Measurements from ENCODE around the gene RFX2. TPM values are rescaled to one million over a fixed set of nuclear protein-coding genes. Genes with fewer than 3 reads are reported as not detected.

The RFX2 gene
- total RNA-seq, 1 donor from 2014 or later, result 20.9 TPM

DNA sequence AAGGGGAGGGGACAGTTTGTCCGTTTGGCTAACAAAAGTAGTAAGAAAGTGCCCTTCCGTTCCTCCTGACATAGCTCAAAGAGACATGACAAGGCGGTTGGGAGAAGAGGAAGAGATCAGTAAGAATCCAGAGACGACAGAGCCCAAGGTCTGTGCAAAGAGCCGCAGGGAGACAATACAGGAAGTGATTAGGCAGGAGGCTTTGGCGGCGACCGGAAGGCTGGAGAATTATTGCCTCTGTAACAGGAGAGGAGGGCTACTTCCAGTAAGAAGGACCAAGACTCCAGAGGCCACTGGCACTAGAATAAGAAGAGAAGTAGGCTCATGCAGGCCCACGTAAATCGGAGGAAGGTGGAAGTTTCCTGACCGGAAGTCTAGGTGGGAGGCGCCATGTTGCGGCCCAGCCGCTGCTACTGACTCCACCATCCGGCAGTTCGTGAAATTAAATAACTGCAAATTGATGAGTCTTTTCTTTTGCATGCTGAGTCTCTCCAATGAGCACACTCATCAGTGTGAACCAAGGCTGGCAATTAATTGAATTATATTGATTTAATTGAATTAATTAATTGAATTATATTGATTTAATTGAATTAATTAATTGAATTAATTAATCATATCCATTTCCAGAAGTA is 9.9 kb downstream of the RFX2 start:
- ATAC-seq (peak in 1 of 2 donors; percentile 49), DNase-seq (peak; percentile 68)
- peaks cover 64% of the 10 kb centered on the region for H3K4me1 ChIP-seq
- H3K9me3 ChIP-seq, result no peaks in the 10 kb centered on the region
- peak overlapping the region; percentile 22 for H3K4me3 ChIP-seq
- TF ChIP-seq, protein P1, sequence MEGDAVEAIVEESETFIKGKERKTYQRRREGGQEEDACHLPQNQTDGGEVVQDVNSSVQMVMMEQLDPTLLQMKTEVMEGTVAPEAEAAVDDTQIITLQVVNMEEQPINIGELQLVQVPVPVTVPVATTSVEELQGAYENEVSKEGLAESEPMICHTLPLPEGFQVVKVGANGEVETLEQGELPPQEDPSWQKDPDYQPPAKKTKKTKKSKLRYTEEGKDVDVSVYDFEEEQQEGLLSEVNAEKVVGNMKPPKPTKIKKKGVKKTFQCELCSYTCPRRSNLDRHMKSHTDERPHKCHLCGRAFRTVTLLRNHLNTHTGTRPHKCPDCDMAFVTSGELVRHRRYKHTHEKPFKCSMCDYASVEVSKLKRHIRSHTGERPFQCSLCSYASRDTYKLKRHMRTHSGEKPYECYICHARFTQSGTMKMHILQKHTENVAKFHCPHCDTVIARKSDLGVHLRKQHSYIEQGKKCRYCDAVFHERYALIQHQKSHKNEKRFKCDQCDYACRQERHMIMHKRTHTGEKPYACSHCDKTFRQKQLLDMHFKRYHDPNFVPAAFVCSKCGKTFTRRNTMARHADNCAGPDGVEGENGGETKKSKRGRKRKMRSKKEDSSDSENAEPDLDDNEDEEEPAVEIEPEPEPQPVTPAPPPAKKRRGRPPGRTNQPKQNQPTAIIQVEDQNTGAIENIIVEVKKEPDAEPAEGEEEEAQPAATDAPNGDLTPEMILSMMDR (IDR thresholded peaks at IDR 0.05), result peak; percentile 23
- H3K36me3 ChIP-seq, result no peaks in the 10 kb centered on the region
- H3K27ac ChIP-seq, result peak overlapping the region; percentile 87
- intact Hi-C loops (cut with DNase I), result no loop called here
- no peaks in the 10 kb centered on the region for H3K27me3 ChIP-seq (ENCODE audit: low read depth)

DNA sequence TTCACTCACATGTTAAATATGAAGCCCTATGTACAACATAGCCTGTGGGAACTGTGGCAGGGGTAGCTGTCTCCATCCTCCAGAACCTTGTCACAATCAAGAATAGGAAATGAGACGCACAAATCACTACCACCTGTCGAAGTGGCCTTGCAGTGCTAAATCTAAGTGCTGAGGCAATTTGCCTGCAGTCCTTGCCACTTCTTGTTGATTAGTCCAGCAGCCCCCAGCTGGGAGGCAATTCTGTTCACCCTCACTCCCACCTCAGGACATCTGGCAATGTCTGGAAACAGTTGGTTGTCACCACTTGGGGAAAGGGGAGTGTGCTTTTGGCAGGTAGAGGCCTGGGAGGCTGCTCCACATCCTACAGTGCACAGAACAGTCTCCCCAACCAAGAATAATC is 10.7 kb downstream of the RFX2 start:
- ATAC-seq (no peak), DNase-seq (no peak)
- H3K27me3 ChIP-seq (ENCODE audit: low read depth), result no peaks in the 10 kb centered on the region
- peak overlapping the region; percentile 87 for H3K27ac ChIP-seq
- TF ChIP-seq, protein P1 (IDR thresholded peaks at IDR 0.05), result no peak
- intact Hi-C loops (cut with DNase I), result no loop called here
- H3K36me3 ChIP-seq, result no peaks in the 10 kb centered on the region
- no peaks in the 10 kb centered on the region for H3K9me3 ChIP-seq
- H3K4me1 ChIP-seq, result peaks cover 56% of the 10 kb centered on the region
- no peak overlapping the region for H3K4me3 ChIP-seq

DNA sequence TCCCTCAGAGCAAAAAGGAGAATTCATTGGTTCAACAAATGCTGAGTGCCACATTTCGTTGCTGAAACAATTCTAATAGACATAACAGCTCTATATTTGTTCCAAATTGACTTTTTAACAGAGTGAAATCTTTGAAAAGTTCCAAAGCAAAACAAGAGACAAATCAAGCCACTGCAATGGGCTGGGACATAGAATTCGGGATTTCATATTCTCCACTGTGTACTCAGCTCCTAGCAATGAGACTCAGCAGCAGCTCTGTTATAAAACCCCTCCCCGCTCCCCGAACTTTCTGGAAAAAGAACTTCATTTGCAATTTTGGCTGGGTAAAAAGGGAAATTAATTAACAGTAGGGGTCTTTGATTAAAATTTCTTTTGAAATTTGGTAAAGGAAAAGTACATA is 11.3 kb downstream of the RFX2 start:
- DNase-seq (no peak), ATAC-seq (no peak)
- H3K4me3 ChIP-seq, result no peak overlapping the region
- TF ChIP-seq, protein P1 (IDR thresholded peaks at IDR 0.05), result no peak
- no peaks in the 10 kb centered on the region for H3K36me3 ChIP-seq
- no peaks in the 10 kb centered on the region for H3K27me3 ChIP-seq (ENCODE audit: low read depth)
- no peaks in the 10 kb centered on the region for H3K9me3 ChIP-seq
- intact Hi-C loops (cut with DNase I), result no loop called here
- peak overlapping the region; percentile 87 for H3K27ac ChIP-seq
- H3K4me1 ChIP-seq, result peaks cover 53% of the 10 kb centered on the region

DNA sequence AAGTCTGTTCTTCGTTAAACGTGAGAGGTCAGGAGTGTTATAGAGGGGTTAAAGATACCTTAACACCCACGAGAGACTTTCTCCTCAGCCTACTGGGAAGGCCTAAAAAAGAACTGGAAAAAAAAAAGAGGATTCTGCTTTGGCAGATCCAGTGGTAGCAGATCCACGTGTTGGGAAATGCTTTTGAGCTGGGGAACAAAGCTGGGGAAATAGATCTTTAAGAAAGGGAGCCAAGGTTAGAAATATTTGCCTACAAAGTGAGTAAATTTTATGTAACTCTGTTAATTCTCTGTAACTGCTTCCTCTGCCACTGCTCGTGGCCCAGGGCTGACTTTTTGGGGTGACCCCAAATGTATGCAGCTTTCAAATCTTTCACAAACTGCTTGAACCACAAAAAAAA is 11.7 kb downstream of the RFX2 start:
- H3K4me1 ChIP-seq, result peaks cover 48% of the 10 kb centered on the region
- H3K4me3 ChIP-seq, result no peak overlapping the region
- peak overlapping the region; percentile 87 for H3K27ac ChIP-seq
- TF ChIP-seq, protein P1 (IDR thresholded peaks at IDR 0.05), result no peak
- DNase-seq (no peak), ATAC-seq (no peak)
- no peaks in the 10 kb centered on the region for H3K9me3 ChIP-seq
- intact Hi-C loops (cut with DNase I), result no loop called here
- no peaks in the 10 kb centered on the region for H3K36me3 ChIP-seq
- H3K27me3 ChIP-seq (ENCODE audit: low read depth), result no peaks in the 10 kb centered on the region

DNA sequence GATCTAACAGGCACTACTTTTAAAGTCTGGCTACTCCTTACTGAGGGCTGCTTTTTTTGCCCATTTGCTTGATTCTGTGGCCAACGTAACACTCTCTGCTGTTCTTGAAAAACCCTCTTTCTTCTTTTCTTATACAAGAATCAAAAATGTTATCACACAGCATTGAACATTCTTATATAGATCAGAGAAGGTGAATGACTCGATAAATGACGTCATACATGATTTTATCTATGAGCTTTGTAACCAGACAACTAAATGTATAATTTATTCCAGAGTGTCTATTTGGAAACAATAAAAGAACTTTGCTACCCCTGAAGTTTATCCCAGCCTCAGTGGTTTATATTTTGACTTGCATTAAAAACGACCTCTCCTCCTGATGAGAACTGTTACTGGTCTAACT is 12.4 kb downstream of the RFX2 start:
- Histone ChIP-seq H3K27ac (peak overlapping the region; percentile 87), H3K27me3 (ENCODE audit: low read depth) (no peaks in the 10 kb centered on the region), H3K36me3 (no peaks in the 10 kb centered on the region), H3K9me3 (no peaks in the 10 kb centered on the region), H3K4me1 (peaks cover 44% of the 10 kb centered on the region), H3K4me3 (no peak overlapping the region)
- ATAC-seq (no peak), DNase-seq (no peak)
- intact Hi-C loops (cut with DNase I), result no loop called here
- TF ChIP-seq, protein P1 (IDR thresholded peaks at IDR 0.05), result no peak

Data from lower lobe of right lung (tissue), 2 donors.